ENCODE data around the gene POLD3.
"Not testable (repeated sequence)": the region's sequence is repeated elsewhere in the genome, so short reads cannot be mapped to it uniquely, and the experiment has no call there.

POLD3 gene

DNA sequence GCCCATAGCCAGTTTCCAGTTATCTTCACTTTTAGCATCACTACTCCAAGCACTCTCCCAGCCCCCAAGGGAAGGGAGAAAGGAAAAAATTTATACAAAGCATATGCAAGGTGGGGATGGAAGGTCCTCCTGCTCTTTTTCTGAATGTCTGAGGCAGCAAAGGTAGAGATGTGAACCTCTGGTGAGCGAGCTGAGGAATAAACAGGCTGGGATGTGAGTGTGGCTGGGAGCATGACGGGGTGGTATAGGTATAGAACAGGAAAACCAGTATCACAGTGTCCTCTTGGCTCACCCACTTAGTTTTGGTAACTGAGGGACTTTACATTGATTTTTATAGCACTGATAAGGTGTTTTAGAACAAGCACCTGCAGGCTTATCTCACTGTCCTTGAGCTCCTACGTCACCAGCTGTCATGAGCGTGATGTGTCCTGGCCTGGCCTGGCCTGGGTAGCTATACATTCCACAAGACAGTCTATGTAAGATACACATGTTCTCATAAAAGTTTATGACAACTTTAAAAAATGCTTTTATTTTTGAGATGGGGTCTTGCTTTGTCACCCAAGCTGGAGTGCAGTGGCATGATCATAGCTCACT, 10.3 kb upstream of the POLD3 start:
- TF ChIP-seq, protein P1, sequence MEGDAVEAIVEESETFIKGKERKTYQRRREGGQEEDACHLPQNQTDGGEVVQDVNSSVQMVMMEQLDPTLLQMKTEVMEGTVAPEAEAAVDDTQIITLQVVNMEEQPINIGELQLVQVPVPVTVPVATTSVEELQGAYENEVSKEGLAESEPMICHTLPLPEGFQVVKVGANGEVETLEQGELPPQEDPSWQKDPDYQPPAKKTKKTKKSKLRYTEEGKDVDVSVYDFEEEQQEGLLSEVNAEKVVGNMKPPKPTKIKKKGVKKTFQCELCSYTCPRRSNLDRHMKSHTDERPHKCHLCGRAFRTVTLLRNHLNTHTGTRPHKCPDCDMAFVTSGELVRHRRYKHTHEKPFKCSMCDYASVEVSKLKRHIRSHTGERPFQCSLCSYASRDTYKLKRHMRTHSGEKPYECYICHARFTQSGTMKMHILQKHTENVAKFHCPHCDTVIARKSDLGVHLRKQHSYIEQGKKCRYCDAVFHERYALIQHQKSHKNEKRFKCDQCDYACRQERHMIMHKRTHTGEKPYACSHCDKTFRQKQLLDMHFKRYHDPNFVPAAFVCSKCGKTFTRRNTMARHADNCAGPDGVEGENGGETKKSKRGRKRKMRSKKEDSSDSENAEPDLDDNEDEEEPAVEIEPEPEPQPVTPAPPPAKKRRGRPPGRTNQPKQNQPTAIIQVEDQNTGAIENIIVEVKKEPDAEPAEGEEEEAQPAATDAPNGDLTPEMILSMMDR (IDR thresholded peaks at IDR 0.05; ENCODE audit: extremely low read depth, insufficient read depth, missing control alignments) = no peak
- in situ Hi-C loops (cut with MboI; ENCODE audit: low pct_unique_long_range_greater_than_20kb, low sequenced_read_pairs, unreplicated experiment) = no loop called here
- DNase-seq (ENCODE audit: low spot score) = no peak

DNA sequence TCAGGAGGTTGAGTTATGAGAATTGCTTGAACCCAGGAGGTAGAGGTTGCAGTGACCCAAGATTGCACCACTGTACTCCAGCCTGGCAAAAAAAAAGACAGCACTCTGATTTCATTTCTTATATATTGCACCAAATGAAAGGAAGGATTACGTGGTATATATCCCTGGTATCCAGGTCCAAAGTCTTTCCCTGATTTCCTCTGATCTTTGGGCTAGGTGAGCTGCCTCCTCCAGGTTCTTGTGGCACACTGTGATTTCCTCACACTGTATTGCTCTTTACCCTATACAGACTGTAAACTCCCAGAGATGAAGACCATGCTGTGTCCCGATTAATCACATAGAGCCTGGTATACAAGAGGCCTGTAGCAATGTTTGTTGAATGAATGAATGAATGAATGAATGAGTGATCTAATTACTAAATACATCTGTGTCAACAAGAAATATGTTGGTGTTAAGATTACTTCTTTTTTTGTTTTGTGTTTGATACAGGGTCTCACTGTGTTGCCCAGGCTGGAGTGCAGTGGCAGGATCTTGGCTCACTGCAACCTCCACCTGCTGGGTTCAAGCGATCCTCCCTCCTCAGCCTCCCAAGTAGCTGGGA, 9.3 kb upstream of the POLD3 start:
- TF ChIP-seq, protein P1 (IDR thresholded peaks at IDR 0.05; ENCODE audit: extremely low read depth, insufficient read depth, missing control alignments) = no peak
- in situ Hi-C loops (cut with MboI; ENCODE audit: low pct_unique_long_range_greater_than_20kb, low sequenced_read_pairs, unreplicated experiment) = no loop called here
- DNase-seq (ENCODE audit: low spot score) = no peak

DNA sequence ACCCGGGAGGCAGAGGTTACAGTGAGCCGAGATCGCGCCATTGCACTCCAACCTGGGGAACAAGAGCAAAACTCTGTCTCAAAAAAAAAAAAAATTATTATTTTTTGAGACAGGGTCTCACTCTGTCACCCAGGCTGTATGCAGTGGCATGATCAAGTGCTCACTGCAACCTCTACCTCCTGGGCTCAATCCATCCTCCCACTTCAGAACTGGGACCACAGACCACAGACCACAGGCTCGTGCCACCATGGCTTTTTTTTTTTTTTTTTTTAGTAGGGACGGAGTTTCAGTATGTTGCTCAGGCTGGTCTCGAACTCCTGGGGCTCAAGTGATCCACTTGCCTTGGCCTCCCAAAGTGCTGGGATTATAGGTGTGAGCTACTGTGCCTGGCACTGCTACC, 1.9 kb upstream of the POLD3 start:
- in situ Hi-C loops (cut with MboI; ENCODE audit: low pct_unique_long_range_greater_than_20kb, low sequenced_read_pairs, unreplicated experiment); DNase-seq (ENCODE audit: low spot score): not testable (repeated sequence)

DNA sequence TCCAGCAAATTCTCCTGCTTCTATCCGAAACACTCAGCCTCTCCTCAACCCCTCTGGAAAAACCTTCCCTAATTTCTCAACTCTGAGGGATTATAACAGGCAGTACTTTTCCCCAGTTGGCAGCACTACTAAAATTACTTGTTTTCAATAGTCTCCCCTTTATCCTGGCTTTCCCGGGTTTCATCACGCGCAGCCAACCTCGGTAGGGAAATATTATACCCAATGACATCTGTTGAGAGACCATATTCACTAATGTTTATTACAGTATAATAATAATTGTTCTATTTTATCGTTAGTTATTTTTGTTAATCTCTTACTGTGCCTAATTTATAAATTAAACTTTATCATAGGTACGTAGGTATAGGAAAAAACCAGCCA, 330 bp upstream of the POLD3 start:
- TF ChIP-seq, protein P1 (IDR thresholded peaks at IDR 0.05; ENCODE audit: extremely low read depth, insufficient read depth, missing control alignments) = no peak
- DNase-seq (ENCODE audit: low spot score) = no peak
- in situ Hi-C loops (cut with MboI; ENCODE audit: low pct_unique_long_range_greater_than_20kb, low sequenced_read_pairs, unreplicated experiment) = no loop called here

DNA sequence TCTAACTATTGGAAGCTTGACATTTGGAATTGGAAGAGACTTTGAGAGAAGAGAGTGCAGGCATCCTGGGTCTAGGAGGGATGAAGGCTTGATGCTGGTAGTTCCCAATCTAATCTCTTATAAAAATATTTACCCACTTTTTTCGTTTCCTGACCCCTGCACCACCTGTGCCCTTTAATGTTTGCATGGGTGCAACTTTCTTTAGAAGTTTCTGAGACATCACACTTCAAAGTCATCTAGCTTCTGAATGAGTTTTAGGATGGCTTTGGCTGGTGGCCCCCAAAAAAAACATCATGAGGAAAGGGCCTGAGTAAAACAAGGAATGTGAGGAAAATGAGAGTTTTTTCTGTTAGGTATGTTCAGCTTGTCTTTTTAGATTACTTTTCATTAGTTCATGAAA, 1.1 kb downstream of the POLD3 start:
- TF ChIP-seq, protein P1 (IDR thresholded peaks at IDR 0.05; ENCODE audit: extremely low read depth, insufficient read depth, missing control alignments) = no peak
- in situ Hi-C loops (cut with MboI; ENCODE audit: low pct_unique_long_range_greater_than_20kb, low sequenced_read_pairs, unreplicated experiment) = no loop called here
- no peak for DNase-seq (ENCODE audit: low spot score)

DNA sequence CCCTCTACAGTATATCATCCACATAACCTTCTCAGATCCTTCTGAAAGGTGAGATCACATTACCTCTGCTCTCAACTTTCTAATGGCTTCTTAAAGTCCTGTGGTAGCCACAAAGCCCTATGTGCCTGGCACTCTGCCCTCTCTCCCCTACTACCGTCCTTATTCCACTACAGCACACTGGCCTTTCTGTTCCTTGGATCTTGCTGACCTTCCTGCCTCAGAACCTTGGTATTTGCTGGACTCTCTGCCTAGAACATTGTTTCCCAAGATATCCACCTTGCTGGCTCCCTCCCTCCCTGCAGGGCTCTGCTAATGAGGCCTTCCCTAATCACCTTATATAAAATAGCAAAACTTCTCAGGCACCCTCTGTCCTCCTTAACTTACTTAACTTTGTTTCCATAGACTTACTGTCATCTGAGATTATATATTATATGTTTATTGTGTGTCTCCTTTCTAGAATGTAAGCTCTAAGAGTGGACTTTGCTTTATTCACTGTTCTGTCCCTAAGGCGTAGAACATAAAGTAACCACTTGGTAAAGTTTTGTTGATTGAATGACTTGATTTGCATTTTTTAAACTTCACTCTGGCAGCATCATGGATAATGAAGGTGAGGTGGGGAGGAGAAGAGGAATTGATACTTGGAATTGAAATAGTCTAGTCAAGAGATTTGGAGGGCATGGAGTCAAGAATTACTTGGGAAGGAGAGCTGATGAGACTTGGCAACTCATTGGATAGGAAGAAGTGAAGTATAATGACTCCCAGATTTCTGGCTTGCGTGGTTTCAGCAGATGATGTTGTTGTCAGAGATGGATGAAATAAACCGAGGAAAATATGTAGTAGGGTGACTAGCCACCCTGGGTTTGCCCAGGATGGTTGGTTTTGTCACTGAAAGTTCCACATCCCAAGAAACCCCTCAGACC, 10.5 kb downstream of the POLD3 start:
- DNase-seq (ENCODE audit: low spot score) = no peak
- in situ Hi-C loops (cut with MboI; ENCODE audit: low pct_unique_long_range_greater_than_20kb, low sequenced_read_pairs, unreplicated experiment) = no loop called here
- TF ChIP-seq, protein P1 (IDR thresholded peaks at IDR 0.05; ENCODE audit: extremely low read depth, insufficient read depth, missing control alignments) = no peak

DNA sequence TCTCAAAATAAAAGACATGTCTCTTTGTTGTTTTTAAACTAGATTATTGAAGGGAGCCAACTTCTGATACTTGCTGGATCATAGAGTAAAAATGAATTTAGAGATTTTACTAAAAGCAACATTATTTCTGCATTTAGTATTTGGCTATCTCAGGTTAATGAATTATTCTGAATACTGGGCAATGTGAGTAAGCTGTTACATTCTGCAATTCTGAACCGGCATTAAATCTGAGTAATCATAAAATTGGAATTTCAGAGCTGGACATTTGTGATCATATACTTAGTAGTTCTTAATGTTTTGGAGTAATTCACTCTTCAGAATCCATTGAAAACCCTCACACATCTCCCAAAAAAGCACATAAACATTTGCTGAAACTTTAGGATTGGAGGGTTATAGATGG, 11.5 kb downstream of the POLD3 start:
- in situ Hi-C loops (cut with MboI; ENCODE audit: low pct_unique_long_range_greater_than_20kb, low sequenced_read_pairs, unreplicated experiment) = no loop called here
- no peak for DNase-seq (ENCODE audit: low spot score)

More for the DNA sequence above, 11.5 kb downstream of the POLD3 start:
- TF ChIP-seq, protein P1 (IDR thresholded peaks at IDR 0.05; ENCODE audit: extremely low read depth, insufficient read depth, missing control alignments) = no peak
